ENCODE measurements around the gene NATD1. TPM values are rescaled to one million over a fixed set of nuclear protein-coding genes. Genes with fewer than 3 reads are reported as not detected.

NATD1 gene, protein sequence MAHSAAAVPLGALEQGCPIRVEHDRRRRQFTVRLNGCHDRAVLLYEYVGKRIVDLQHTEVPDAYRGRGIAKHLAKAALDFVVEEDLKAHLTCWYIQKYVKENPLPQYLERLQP
- total RNA-seq (2014; rRNA removed; shearing (Covaris generic)) (8.1 and 8.7 TPM in 2 replicates), polyA plus RNA-seq (2016; fragmentation: Nextera tagmentation; extraction: Ambion mirVana) (2.1 TPM in 2 replicates)
- long read RNA-seq: 0 reads

DNA sequence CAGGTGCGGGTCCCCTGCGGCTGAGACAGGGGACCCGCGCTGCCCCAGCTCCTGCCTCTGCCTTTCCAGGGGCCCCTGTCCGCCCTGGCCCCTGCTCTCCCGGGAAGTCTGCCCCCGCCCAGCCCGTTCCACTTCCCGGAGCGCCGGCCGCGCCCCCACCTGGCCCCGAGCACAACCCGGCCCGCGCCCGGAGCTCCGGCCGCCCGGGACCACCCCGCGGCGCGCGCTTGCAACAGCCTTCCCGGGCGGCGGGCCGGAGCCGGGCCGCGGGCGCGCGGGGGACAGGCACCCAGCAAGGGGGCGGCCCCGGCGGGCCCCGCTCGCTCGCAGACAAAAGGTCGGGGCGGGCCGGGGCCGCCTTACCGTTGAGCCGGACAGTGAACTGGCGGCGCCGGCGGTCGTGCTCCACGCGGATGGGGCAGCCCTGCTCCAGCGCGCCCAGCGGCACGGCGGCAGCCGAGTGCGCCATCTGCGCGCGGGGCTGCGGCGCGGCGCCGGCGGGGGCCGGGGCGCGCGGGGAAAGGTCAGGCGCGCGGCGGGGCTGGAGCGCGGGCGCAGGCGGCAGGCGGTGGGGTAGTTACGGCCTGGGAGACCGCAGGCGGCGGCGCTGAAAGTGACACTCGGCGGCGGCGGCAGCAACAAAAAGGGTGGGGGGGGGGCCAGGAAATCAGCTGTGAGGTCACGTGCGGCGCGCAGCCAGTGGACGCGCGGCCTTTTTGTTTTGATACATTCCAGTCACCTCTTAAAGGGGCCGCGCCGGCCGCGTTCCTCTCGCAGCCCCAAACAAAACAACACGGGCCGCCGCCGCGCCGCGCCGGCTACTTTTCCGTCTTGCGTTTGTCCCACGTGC is at the start of gene NATD1:
NATD1 (minus strand) TSS at position 615 of the 850 bp plus-strand sequence; CDS start at position 469, 146 bp downstream.
- Histone ChIP-seq H3K9me2 (ENCODE audit: insufficient read depth) (no peaks in the 10 kb centered on the region), H3F3A (replicated peaks; ENCODE audit: low read depth) (peaks cover 5% of the 10 kb centered on the region; the same call in 1 of the 2 replicates), H3K4me2 (peak within 1 kb of the TSS; percentile 84), H3K4me3 (peak within 1 kb of the TSS; percentile 70), H3K79me2 (replicated peaks; ENCODE audit: insufficient read depth) (no peaks in the 10 kb centered on the region), H4K20me1 (replicated peaks; ENCODE audit: insufficient read depth) (no peaks in the 10 kb centered on the region), H3K27me3 (ENCODE audit: insufficient read depth) (peaks cover 5% of the 10 kb centered on the region; the same call in 1 of the 2 replicates), H2AFZ (peak within 1 kb of the TSS; percentile 87), H3K4me1 (ENCODE audit: insufficient read depth) (peaks cover 28% of the 10 kb centered on the region), H3K36me3 (ENCODE audit: insufficient read depth) (no peaks in the 10 kb centered on the region), H3K27ac (ENCODE audit: low read depth) (no peak within 1 kb of the TSS)
- peak; percentile 68 for ATAC-seq
- H3K4me3 Mint-ChIP-seq: peak within 1 kb of the TSS; percentile 75
- no peak for TF ChIP-seq EZH2phosphoT487 (IDR thresholded peaks at IDR 0.05; ENCODE audit: unreplicated experiment)
- TF ChIP-seq STAT1 (IDR thresholded peaks at IDR 0.05; ENCODE audit: unreplicated experiment): no peak
- no peak for TF ChIP-seq POLR2AphosphoS5 (IDR thresholded peaks at IDR 0.05; ENCODE audit: low read depth)
- no peak for TF ChIP-seq ZNF331 (CRISPR knock-in tag; IDR thresholded peaks at IDR 0.05; ENCODE audit: low read depth)
- TF ChIP-seq, protein P1, sequence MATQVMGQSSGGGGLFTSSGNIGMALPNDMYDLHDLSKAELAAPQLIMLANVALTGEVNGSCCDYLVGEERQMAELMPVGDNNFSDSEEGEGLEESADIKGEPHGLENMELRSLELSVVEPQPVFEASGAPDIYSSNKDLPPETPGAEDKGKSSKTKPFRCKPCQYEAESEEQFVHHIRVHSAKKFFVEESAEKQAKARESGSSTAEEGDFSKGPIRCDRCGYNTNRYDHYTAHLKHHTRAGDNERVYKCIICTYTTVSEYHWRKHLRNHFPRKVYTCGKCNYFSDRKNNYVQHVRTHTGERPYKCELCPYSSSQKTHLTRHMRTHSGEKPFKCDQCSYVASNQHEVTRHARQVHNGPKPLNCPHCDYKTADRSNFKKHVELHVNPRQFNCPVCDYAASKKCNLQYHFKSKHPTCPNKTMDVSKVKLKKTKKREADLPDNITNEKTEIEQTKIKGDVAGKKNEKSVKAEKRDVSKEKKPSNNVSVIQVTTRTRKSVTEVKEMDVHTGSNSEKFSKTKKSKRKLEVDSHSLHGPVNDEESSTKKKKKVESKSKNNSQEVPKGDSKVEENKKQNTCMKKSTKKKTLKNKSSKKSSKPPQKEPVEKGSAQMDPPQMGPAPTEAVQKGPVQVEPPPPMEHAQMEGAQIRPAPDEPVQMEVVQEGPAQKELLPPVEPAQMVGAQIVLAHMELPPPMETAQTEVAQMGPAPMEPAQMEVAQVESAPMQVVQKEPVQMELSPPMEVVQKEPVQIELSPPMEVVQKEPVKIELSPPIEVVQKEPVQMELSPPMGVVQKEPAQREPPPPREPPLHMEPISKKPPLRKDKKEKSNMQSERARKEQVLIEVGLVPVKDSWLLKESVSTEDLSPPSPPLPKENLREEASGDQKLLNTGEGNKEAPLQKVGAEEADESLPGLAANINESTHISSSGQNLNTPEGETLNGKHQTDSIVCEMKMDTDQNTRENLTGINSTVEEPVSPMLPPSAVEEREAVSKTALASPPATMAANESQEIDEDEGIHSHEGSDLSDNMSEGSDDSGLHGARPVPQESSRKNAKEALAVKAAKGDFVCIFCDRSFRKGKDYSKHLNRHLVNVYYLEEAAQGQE (IDR thresholded peaks at IDR 0.05; ENCODE audit: unreplicated experiment): no peak
- no peak for TF ChIP-seq ZNF114 (CRISPR knock-in tag; IDR thresholded peaks at IDR 0.05)
- no peak for TF ChIP-seq CREB1 (CRISPR knock-in tag; IDR thresholded peaks at IDR 0.05; ENCODE audit: low read depth)
- no peak for TF ChIP-seq JUNB (IDR thresholded peaks at IDR 0.05; ENCODE audit: unreplicated experiment)
- TF ChIP-seq, protein P2, sequence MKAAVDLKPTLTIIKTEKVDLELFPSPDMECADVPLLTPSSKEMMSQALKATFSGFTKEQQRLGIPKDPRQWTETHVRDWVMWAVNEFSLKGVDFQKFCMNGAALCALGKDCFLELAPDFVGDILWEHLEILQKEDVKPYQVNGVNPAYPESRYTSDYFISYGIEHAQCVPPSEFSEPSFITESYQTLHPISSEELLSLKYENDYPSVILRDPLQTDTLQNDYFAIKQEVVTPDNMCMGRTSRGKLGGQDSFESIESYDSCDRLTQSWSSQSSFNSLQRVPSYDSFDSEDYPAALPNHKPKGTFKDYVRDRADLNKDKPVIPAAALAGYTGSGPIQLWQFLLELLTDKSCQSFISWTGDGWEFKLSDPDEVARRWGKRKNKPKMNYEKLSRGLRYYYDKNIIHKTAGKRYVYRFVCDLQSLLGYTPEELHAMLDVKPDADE (IDR thresholded peaks at IDR 0.05): no peak
- TF ChIP-seq EZH2 (IDR thresholded peaks at IDR 0.05; ENCODE audit: low read depth, unreplicated experiment): no peak
- no peak for TF ChIP-seq NANOG (IDR thresholded peaks at IDR 0.05; ENCODE audit: borderline replicate concordance)
- TF ChIP-seq, protein P3, sequence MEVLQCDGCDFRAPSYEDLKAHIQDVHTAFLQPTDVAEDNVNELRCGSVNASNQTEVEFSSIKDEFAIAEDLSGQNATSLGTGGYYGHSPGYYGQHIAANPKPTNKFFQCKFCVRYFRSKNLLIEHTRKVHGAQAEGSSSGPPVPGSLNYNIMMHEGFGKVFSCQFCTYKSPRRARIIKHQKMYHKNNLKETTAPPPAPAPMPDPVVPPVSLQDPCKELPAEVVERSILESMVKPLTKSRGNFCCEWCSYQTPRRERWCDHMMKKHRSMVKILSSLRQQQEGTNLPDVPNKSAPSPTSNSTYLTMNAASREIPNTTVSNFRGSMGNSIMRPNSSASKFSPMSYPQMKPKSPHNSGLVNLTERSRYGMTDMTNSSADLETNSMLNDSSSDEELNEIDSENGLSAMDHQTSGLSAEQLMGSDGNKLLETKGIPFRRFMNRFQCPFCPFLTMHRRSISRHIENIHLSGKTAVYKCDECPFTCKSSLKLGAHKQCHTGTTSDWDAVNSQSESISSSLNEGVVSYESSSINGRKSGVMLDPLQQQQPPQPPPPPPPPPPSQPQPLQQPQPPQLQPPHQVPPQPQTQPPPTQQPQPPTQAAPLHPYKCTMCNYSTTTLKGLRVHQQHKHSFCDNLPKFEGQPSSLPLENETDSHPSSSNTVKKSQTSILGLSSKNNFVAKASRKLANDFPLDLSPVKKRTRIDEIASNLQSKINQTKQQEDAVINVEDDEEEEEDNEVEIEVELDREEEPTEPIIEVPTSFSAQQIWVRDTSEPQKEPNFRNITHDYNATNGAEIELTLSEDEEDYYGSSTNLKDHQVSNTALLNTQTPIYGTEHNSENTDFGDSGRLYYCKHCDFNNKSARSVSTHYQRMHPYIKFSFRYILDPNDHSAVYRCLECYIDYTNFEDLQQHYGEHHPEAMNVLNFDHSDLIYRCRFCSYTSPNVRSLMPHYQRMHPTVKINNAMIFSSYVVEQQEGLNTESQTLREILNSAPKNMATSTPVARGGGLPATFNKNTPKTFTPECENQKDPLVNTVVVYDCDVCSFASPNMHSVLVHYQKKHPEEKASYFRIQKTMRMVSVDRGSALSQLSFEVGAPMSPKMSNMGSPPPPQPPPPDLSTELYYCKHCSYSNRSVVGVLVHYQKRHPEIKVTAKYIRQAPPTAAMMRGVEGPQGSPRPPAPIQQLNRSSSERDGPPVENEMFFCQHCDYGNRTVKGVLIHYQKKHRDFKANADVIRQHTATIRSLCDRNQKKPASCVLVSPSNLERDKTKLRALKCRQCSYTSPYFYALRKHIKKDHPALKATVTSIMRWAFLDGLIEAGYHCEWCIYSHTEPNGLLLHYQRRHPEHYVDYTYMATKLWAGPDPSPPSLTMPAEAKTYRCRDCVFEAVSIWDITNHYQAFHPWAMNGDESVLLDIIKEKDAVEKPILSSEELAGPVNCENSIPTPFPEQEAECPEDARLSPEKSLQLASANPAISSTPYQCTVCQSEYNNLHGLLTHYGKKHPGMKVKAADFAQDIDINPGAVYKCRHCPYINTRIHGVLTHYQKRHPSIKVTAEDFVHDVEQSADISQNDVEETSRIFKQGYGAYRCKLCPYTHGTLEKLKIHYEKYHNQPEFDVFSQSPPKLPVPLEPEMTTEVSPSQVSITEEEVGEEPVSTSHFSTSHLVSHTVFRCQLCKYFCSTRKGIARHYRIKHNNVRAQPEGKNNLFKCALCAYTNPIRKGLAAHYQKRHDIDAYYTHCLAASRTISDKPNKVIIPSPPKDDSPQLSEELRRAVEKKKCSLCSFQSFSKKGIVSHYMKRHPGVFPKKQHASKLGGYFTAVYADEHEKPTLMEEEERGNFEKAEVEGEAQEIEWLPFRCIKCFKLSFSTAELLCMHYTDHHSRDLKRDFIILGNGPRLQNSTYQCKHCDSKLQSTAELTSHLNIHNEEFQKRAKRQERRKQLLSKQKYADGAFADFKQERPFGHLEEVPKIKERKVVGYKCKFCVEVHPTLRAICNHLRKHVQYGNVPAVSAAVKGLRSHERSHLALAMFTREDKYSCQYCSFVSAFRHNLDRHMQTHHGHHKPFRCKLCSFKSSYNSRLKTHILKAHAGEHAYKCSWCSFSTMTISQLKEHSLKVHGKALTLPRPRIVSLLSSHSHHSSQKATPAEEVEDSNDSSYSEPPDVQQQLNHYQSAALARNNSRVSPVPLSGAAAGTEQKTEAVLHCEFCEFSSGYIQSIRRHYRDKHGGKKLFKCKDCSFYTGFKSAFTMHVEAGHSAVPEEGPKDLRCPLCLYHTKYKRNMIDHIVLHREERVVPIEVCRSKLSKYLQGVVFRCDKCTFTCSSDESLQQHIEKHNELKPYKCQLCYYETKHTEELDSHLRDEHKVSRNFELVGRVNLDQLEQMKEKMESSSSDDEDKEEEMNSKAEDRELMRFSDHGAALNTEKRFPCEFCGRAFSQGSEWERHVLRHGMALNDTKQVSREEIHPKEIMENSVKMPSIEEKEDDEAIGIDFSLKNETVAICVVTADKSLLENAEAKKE (CRISPR knock-in tag; IDR thresholded peaks at IDR 0.05): no peak
- TF ChIP-seq, protein P4, sequence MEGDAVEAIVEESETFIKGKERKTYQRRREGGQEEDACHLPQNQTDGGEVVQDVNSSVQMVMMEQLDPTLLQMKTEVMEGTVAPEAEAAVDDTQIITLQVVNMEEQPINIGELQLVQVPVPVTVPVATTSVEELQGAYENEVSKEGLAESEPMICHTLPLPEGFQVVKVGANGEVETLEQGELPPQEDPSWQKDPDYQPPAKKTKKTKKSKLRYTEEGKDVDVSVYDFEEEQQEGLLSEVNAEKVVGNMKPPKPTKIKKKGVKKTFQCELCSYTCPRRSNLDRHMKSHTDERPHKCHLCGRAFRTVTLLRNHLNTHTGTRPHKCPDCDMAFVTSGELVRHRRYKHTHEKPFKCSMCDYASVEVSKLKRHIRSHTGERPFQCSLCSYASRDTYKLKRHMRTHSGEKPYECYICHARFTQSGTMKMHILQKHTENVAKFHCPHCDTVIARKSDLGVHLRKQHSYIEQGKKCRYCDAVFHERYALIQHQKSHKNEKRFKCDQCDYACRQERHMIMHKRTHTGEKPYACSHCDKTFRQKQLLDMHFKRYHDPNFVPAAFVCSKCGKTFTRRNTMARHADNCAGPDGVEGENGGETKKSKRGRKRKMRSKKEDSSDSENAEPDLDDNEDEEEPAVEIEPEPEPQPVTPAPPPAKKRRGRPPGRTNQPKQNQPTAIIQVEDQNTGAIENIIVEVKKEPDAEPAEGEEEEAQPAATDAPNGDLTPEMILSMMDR (conservative IDR thresholded peaks at IDR 0.05; ENCODE audit: low read depth in 2 of 2): no peak
- DNase-seq (ENCODE audit: low spot score): peak; percentile 97
- peaks cover 18% of the 10 kb centered on the region for H3K27me3 Mint-ChIP-seq (ENCODE audit: insufficient read depth, low read depth, poor library complexity)
- peaks cover 8% of the 10 kb centered on the region; the same call in 2 of the 3 replicates for H3K4me1 Mint-ChIP-seq
- no peak within 1 kb of the TSS for H3K27ac Mint-ChIP-seq
- no peaks in the 10 kb centered on the region for H3K36me3 Mint-ChIP-seq (ENCODE audit: low read depth)
- peaks cover 2% of the 10 kb centered on the region; the same call in 2 of the 3 replicates for H3K9me3 Mint-ChIP-seq

All from GM23338 (cell line).